ENCODE measurements around the gene TNFSF18. TPM values are rescaled to one million over a fixed set of nuclear protein-coding genes. Genes with fewer than 3 reads are reported as not detected.
A peak's percentile ranks its signal among the peaks of the same experiment; 100 is the strongest.

The TNFSF18 gene
- total RNA-seq, 1 experiment from 2014 or later: 1.6 TPM

- intact Hi-C loops (cut with micrococcal nuclease): no loop called here
- no TSS peak for BruUV-seq (replicated peaks)
- H3K79me2 ChIP-seq (ENCODE audit: insufficient read depth, low read length): no peaks in the 10 kb centered on the region
These were observed 43.8 kb upstream of the TNFSF18 start for GRCh38 chr1:173094541-173094940.

More at GRCh38 chr1:173094541-173094940, 43.8 kb upstream of the TNFSF18 start:
- TF ChIP-seq SP1 (IDR thresholded peaks at IDR 0.05; ENCODE audit: low read depth) (no peak), JUND (IDR thresholded peaks at IDR 0.05) (no peak), ZBTB33 (IDR thresholded peaks at IDR 0.05; ENCODE audit: extremely low read depth, insufficient replicate concordance, low read length) (no peak), POLR2A (IDR thresholded peaks at IDR 0.05; ENCODE audit: borderline replicate concordance, extremely low read depth, insufficient read depth, insufficient read length) (no peak), RAD21 (IDR thresholded peaks at IDR 0.05; ENCODE audit: low read depth) (no peak), ZNF274 (IDR thresholded peaks at IDR 0.05; ENCODE audit: low read depth, low read length) (no peak), SIN3A (IDR thresholded peaks at IDR 0.05; ENCODE audit: low read depth) (no peak), CTCF (IDR thresholded peaks at IDR 0.05 in 2 of 3, conservative IDR thresholded peaks at IDR 0.05 in 1 of 3; ENCODE audit: borderline replicate concordance in 1 of 3, insufficient read depth in 1 of 3, low read depth in 2 of 3, low read length in 2 of 3) (no peak), REST (IDR thresholded peaks at IDR 0.05; ENCODE audit: low read depth) (no peak), TCF7L2 (IDR thresholded peaks at IDR 0.05; ENCODE audit: borderline replicate concordance, extremely low read depth, insufficient read depth, insufficient read length) (no peak), SRF (IDR thresholded peaks at IDR 0.05; ENCODE audit: low read depth) (no peak)
- Histone ChIP-seq H3K36me3 (ENCODE audit: control insufficient read depth in 1 of 2, insufficient read depth in 2 of 2, low read length in 2 of 2) (no peaks in the 10 kb centered on the region), H3K4me1 (ENCODE audit: control insufficient read depth in 1 of 2, insufficient read depth in 2 of 2, low read length in 2 of 2) (peaks cover 0 to 6% of the 10 kb centered on the region in 2 experiments; a peak in 1 of 4 replicates), H2AFZ (ENCODE audit: low read depth, low read length, poor library complexity, severe bottlenecking) (peak overlapping the region; percentile 63), H3K9me2 (ENCODE audit: insufficient read depth) (no peaks in the 10 kb centered on the region), H3K4me2 (ENCODE audit: low read length) (no peak overlapping the region), H3K27me3 (ENCODE audit: insufficient read depth, low read length) (no peaks in the 10 kb centered on the region), H4K20me1 (ENCODE audit: insufficient read depth) (no peaks in the 10 kb centered on the region), H3K9ac (ENCODE audit: low read length) (no peak overlapping the region), H3K9me3 (ENCODE audit: control insufficient read depth in 1 of 2, insufficient read depth in 1 of 2, low read depth in 1 of 2, low read length in 2 of 2) (no peaks in the 10 kb centered on the region), H3K4me3 (replicated peaks in 1 of 2; ENCODE audit: low read depth in 1 of 2, low read length in 2 of 2) (no peak overlapping the region), H3K27ac (ENCODE audit: low read depth, low read length) (no peak overlapping the region)
- ChIA-PET CTCF (no interaction called here), RAD21 (ENCODE audit: low non-redundant PET in 1 of 2, low total read pairs in 2 of 2, uncharacterized antibody in 2 of 2, unreplicated experiment in 2 of 2) (no interaction called here), POLR2A (no interaction called here)
- no peak for DNase-seq (ENCODE audit: low read depth, low spot score)
- ATAC-seq: no peak

All from HCT116 (cell line).